GM19193 (cell line): Measurements from ENCODE around the gene GPER1.

Experiments
- POLR2A ChIP-seq: IDR thresholded peaks from 4 replicates; pipeline ENCODE4 v1.6.1; 2011; ENCODE audit not compliant: insufficient read depth, insufficient read length; ENCODE audit errors: extremely low read depth

The GPER1 gene

GRCh38 chr7:1086588-1087464 lies 1.1 kb upstream of the GPER1 start:
- peak; percentile 37 for TF ChIP-seq POLR2A

- no peak for TF ChIP-seq POLR2A
Observed at GRCh38 chr7:1087465-1087814, 473 bp upstream of the GPER1 start.

DNA sequence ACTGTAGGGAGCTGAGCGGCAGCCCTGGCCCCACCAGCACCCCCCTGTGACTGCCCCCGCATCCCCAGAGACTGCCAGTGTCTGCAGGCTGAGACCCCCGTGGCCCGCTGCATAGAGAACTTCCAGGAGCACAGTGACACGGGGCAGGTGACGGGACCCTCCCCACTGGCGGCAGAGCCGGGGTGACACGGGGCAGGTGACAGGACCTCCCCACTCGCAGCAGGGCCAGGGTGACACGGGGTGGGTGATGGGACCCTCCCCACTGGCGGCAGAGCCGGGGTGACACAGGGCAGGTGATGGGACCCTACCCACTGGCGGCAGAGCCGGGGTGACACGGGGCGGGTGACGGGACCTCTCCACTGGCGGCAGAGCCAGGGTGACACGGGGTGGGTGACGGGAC lies 2.3 kb downstream of the GPER1 start:
- TF ChIP-seq POLR2A: no peak

DNA sequence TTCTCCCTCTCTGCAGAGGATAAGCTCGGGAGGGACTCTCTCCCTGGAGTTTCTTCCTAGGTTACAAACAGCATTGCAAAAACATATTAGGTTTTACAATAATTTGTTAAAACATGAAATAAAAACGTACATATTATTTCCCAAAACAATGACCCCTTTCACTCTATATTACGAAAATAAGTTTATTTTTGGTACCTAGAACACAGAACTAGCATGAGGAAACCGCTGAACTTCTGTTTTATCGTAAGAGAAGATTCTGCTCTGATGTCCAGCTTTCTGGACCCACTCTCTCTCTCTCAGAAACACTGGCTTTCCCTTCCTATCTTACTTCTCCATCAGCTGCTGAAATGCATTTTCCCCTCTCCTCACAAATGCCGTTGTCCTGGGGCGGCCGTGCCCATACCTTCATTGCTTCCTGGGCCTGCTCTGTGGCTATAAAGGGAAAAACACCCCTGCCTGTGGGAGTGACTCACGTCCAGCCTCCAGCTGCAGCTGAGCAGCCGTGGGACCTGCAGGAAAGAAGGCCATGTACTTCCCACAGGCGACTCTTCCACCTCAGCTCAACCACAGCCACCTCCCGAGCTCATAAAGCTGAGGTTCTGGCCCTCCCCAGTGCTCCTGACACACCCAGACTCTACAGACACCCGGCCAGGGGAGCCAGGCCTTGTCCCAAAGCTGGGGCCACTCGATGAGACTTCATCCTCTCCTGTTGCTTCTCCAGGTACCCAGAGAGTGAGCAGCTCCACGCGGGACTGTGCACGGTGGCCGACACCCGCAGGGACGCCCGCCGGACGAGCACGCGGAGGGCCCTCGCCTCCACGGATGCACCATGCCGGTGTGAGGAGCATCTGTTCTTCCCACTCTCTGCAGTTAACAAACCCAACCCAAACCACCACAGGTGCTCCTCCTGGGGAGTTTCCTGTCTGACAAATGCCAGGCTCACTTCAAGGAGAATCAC lies 3.1 kb downstream of the GPER1 start:
- TF ChIP-seq POLR2A: no peak

DNA sequence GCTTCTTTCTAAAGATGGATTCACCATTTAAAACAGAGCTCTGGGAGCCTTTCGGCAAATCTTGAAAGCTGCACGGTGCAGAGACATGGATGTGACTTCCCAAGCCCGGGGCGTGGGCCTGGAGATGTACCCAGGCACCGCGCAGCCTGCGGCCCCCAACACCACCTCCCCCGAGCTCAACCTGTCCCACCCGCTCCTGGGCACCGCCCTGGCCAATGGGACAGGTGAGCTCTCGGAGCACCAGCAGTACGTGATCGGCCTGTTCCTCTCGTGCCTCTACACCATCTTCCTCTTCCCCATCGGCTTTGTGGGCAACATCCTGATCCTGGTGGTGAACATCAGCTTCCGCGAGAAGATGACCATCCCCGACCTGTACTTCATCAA lies 3.7 kb downstream of the GPER1 start:
- TF ChIP-seq POLR2A: no peak

DNA sequence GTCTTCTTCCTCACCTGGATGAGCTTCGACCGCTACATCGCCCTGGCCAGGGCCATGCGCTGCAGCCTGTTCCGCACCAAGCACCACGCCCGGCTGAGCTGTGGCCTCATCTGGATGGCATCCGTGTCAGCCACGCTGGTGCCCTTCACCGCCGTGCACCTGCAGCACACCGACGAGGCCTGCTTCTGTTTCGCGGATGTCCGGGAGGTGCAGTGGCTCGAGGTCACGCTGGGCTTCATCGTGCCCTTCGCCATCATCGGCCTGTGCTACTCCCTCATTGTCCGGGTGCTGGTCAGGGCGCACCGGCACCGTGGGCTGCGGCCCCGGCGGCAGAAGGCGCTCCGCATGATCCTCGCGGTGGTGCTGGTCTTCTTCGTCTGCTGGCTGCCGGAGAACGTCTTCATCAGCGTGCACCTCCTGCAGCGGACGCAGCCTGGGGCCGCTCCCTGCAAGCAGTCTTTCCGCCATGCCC lies 4.3 kb downstream of the GPER1 start:
- TF ChIP-seq POLR2A: no peak

DNA sequence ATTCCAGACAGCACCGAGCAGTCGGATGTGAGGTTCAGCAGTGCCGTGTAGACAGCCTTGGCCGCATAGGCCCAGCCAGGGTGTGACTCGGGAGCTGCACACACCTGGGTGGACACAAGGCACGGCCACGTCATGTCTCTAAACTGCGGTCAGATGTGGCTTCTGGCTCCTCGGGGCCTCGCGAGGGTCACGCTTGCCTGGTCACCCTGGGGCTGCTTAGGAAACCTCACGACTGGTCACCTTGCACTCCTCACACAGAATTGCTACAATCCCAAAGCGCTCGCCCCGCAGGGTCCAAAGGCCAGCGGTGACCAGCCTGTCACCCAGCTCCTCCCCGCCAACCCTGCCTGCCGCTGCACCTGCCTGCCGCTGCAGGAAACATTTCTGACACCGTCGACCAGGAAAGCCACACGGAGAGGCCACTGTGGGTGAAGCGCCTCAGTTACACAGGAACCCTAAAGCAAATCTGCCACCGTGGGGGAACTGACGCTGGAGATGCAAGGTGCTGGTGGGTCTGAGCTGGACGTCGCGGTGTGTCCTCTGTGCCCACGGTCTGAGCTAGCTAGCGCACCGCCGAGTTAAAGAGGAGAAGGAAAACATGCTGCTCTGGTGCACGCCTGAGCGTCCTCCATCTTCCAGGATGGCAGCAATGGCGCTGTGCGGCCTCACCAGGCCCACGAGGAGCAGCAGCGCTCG lies 5.0 kb downstream of the GPER1 start:
- TF ChIP-seq POLR2A: no peak

DNA sequence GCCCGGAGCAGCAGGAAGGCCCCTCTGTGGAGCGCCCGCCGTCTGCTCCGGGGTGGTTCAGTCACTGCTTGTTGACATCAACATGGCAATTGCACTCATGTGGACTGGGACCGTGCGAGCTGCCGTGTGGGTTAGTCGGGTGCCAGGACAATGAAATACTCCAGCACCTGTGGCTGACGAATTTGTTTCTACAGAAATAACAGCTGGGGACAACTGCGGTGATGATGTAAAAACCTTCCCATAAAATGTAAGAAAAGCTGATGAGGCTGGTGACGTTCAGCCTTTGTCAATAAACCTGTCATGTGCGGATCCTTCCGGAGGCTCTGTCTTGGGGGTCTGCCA lies 5.6 kb downstream of the GPER1 start:
- no peak for TF ChIP-seq POLR2A

DNA sequence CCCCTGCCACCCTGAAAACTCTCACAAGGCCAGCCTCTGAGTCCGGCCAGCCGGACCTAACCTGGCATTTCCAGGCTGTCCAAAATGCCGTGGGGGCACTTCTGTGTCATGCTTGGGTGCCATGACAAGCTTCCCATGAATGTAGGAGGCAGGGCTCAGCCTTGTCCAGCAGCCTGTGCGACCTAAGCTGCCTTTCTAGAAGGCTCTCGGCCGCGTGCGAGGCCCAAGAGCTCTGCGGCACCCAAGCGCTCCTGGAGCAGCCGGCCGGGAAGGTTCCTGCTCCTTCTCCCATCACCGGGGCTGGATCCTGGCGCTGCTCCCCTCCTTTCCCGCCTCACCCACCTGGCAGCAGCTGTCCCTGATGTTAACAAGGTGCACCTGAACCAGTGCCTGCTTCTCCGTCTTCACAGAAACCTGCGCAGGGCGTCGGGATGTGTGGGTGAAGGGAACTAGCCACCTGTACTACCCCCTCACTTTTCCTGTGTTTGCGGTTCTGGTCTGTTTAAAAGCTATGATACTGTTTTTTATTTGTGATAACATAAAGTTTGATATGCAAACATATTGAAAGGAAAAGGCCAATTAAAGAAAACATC lies 6.1 kb downstream of the GPER1 start:
- no peak for TF ChIP-seq POLR2A

- TF ChIP-seq POLR2A: no peak
Observed at GRCh38 chr7:1094870-1095269, 7.0 kb downstream of the GPER1 start.

DNA sequence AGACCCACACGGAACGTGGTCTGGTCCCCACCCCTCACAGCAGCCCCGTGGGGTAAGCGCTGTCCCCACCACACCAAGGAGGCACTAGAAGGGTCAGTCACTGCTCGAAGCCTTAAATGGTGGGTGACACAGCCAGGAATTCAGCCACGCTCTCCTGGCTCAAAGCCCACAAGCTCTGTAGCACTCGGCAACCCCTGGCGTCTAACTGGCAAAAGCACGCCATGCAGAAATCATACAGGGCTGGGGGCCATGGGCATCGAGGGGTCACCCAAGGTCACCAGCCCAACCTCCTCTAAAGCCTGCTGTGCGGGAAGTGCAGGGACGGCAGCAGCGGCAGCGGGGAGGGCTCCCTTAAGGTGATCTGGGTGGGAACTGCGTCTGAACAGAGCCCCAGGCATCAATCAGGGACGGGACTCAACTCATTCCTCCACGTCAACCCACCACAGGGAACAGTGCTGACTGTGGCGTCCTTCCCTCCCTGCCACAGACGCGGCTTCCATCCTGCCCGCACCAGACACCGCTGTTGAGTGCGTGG lies 7.8 kb downstream of the GPER1 start:
- TF ChIP-seq POLR2A: no peak

GRCh38 chr7:1096156-1097119 lies 8.5 kb downstream of the GPER1 start:
- no peak for TF ChIP-seq POLR2A

GRCh38 chr7:1097120-1097504 lies 9.2 kb downstream of the GPER1 start:
- no peak for TF ChIP-seq POLR2A
